COR-L47 (cell line): ENCODE results near the gene ACTL9.
A peak's percentile ranks its signal among the peaks of the same experiment; 100 is the strongest.

ENCODE experiments used
- DNase-seq: peaks from one replicate; lab custom pipeline; 2025; lab: John Stamatoyannopoulos, UW

Gene ACTL9

DNA sequence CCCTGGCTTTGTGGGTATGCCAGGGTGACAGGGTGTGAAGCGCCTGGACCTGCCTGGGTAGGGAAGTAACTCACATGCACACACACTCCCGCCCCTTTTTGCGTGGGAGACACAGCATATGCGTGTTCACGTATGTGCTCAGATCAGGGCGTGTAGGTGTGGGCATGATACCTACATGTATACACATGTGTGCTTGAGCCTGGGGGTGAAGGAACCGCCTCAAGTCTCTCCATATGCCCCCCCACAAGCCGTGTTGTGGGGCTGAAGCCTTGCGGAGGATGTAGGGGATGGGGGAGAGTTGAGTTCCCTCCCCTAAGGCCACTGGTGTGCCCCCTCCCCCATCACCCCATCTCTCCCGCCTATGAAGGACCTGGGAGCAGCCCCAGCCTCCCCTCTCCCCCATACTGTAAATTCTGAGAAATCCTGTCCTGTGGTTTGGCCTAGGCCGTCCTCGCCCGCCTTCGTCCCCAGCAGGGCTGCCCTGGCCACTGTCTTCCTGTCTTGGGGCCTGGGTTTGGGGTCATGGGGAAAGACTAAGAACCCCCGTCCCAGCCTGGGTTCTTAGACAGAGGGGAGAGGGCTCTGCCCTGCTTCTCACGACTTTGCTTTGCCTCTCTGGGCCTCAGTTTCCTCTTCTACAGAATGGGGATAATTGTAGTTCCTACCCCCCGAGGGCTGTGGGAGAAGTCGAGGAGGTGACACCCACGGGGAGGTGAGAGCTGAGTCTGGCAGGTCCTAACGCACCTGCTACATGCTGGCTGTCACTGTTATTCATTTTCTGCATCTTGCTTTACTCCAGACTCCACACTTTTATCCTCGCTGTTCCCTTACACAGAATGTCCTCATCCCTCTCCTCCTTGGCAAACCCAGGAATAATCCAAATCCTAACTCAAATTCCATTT, 14.3 kb downstream of the ACTL9 start:
- DNase-seq, result no peak

DNA sequence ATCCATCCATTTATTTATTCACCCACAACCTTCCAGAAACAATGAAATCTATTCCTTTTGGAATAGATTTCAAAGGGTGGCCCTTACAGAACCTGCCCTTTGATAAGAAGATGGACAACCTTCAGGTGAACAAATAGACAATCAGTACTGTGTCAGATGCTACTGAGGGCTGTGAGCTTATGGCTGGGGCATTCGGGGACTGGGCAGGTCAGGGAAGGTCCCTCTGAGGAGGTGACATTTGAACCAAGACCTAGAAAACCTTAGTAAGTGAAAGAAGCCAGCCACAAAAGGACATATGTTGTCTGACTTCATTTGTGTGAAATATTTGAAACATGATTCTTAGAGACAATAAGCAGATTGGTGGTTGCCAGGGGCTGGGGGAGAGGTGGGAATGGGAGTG, 15.7 kb downstream of the ACTL9 start:
- no peak for DNase-seq

DNA sequence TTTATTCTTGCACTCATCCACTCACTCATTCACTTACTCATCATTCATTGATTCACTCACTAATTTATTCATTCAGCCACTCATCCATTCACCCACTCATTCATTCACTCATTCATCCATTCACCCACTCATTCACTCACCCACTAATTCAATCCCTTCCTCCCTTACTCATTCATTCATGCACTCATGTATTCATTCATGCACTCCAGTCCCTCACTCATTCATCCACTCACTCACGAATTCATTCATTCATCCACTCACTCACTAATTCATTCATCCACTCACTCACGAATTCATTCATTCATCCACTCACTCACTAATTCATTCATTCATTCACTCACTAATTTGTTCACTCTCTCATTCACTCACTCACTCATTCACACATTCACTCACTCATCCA, 16.1 kb downstream of the ACTL9 start:
- DNase-seq, result no peak

DNA sequence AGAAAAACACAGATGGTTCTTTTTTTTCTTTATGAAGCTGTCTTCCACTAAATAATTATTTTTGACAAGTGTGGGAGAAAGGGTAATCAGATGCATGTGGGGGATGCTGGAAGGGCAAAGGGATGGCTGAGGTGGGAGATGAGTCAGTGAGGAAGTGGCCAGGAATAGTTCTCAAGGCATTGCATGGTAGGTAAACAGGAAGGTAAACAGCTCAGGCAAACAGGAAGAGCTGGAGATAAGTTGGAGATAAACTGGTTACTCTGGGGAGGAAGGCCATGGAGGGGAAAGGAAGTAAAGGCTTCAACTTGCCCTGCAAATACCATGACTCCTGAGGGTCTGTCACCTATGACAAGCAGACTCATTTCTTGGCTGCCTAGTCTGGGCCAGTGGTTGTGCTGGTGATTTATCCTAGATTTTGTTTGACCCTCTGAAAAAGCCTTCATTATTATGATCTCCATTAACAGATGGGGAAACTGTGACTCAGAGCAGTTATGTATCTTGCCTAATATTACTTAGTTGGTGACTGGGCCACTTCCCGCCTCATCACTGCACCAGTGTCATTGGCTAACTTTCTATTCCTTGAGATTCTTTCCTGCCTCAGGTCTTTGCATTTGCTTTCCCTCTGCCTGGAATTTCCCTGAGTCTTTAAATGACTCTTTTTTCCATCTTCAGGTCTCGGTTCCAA, 17.1 kb downstream of the ACTL9 start:
- no peak for DNase-seq

DNA sequence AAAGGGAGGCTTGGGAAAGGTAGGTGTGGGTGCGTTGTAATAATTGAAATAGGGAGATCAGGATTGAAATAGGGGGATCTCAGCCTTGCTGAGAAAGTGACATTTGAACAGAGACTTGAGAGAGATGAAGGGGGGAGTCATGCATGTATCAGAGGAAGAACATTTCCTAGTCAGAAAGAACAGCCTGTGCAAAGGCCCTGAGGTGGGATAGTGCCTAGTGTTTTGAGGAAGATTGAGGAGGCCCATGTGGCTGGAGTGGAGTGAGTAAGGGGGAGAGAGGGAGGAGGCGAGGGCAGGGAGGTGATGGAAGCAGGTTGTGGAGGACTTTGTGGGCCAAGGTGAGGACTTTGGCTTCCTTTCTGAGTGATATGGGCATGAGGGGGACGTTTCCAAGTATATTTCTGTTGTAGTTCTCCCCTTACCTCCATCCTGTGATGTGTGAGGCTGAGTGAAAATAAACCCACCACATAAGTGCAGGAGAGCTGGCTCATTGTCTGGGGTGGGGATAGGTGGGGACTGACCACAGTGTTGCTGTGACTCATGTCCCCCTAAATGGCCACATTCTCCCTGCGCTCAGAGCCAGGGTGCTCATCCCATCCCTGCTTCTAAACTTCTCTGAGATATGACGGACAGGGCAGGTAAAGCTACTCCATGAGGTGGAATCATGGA, 17.8 kb downstream of the ACTL9 start:
- no peak for DNase-seq

DNA sequence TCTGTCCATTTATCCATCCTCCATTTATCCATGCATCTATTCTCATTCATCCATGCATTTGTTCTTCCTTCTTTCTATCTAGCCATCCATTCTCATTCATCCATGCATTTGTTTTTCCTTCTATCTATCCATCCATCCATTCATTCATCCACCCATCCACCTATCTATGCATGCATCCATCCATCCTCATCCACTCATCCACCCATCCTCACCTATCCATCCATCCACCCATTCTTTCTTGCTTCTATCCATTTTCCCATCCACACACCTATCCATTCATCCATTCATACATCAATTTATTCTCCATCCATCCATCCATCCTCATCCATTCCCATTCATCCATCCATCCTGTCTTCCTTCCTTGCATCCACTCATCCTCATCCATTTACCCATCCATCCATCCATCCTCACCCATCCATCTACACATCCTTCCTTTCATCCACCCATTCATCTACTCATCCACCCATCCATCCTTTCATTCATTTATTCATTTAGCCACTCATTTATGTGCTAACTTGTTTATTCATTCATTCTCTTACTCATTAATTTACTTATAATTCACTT, 20.3 kb downstream of the ACTL9 start:
- DNase-seq, result no peak

GRCh38 chr19:8675066-8675465, 23.5 kb downstream of the ACTL9 start:
- DNase-seq, result no peak

DNA sequence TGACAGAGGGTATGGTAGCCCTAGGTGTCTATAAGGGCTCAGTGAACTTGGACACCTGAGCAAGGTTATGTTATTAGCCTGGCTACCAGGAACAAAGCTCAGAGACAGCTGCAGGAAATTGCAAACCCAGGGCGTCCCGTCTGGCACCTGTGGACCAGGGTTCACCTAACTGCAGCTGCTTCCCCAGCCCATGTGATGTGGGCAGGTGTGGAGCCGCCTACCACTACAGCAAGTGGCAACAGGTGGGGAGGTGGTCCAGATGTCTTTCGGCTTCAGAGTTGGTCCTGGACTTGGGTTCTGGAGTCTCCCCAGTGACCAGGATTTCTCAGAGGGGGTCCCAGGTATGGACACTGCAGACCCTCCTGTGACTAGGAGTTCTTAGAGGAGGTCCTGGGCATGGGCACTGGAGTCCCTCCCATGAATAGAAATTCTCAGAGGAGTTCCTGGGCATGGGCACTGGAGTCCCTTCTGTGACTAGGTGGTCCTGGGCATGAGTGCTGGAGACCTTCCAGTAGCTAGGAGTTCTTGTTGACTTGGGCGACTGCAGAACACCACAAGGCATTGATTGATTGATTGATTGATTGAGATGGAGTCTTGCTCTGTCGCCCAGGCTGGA, 25.2 kb downstream of the ACTL9 start:
- DNase-seq, result no peak

DNA sequence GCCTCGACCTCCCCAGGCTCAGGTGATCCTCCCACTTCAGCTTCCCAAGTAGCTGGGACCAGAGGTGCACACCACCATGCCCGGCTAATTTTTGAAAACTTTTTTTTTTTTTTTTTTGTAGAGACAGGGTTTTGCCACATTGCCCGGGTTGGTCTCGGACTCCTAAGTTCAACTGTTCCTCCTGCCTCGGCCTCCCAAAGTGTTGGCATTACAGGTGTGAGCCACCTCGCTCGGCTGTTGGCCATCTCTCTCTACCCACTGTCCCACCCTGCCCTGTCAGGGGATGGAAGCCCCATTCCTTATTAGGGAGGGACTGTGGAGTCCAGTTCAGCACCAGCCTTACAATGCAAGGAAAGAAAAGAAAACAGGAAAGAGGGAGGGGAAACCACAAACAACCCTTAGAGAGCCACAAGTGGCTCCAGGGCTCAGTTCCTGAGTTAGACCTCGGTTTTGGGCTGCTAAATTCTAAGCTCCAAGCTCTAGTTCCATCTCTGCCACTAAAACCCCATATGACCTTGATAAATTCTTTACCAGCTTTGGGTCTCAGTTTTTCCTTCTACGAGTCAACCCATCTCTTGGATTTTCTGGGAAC, 31.7 kb downstream of the ACTL9 start:
- no peak for DNase-seq

GRCh38 chr19:8665468-8666213, 33.0 kb downstream of the ACTL9 start:
- no peak for DNase-seq

DNA sequence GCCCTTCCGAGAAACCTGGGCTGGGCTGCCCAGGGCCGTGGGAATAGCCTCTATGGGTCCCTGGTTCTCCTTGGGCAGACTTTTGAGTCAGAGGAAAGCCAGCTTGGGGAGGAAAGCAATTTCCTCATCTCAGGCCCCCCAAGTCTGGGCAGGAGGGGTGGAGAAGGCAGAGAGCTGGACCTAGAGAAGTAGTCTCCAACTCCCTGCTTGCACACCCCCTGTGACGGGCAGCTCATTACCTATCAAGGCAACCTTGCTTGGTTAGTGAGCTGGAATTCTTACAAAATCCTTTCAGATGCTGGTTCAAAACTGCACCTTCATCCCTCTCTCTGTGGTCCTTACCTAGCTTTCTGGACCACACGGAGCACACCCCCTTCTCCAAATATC, 33.9 kb downstream of the ACTL9 start:
- DNase-seq, result no peak

GRCh38 chr19:8663920-8664670, 34.5 kb downstream of the ACTL9 start:
- DNase-seq, result no peak

GRCh38 chr19:8662263-8662662, 36.3 kb downstream of the ACTL9 start:
- DNase-seq, result no peak

GRCh38 chr19:8659905-8660304, 38.7 kb downstream of the ACTL9 start:
- no peak for DNase-seq

DNA sequence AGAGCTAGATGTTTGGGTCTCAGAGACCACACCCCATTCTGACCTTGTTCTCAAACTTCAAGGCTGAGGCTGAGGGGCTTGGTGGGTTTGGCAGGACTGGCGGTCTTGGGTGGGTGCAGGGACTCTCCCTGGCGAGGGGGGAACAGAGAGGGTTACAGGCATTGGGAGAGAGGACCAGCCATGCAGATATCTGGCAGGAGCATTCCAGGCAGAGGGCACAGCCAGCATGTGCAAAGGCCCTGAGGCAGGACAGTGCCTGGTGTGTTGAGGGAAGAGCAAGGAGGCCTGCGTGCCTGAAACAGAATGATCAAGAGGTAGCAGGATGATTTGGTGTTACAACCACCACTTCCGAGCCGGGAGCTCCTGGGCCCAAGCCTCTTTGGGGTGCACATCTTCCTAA, 40.7 kb downstream of the ACTL9 start:
- DNase-seq, result no peak

GRCh38 chr19:8655340-8655709, 43.3 kb downstream of the ACTL9 start:
- peak; percentile 2 for DNase-seq

- DNase-seq, result peak; percentile 1
These were observed 43.8 kb downstream of the ACTL9 start for GRCh38 chr19:8654591-8655339.

DNA sequence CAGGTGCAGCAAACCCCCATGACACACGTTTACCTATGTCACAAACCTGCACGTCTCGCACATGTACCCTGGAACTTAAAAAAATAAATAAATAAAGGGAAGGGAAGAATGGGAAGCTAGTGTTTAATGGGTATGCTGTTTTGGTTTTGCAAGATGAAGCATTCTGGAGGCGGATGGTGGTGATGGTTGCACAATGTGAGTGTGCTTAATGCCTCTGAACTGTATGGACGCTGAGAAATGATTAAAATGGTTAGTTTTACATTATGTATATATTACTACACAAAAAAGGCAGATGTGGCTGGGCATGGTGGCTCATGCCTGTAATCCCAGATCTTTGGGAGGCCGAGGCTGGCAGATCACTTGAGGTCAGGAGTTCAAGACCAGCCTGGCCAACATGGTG, 50.4 kb downstream of the ACTL9 start:
- DNase-seq, result no peak
